PC-9 (cell line): ENCODE measurements around the gene NAGLU.

Source experiments
- CTCF ChIP-seq: fragments of 200-600 bp; sonication (generic); conservative IDR thresholded peaks from 2 replicates; pipeline ENCODE4 v1.6.1; 2017; ENCODE audit warnings: mixed run types, antibody characterized with exemption, mild to moderate bottlenecking, moderate library complexity
- EZH2 ChIP-seq: fragments of 200-600 bp; sonication (generic); IDR thresholded peaks from 2 replicates; pipeline ENCODE4 v1.8.0; 2017; ENCODE audit warnings: antibody characterized with exemption, low read depth

- TF ChIP-seq CTCF (no peak), EZH2 (no peak)
These were observed 25.9 kb downstream of the NAGLU start, which contains the start of gene COASY for GRCh38 chr17:42561897-42562387.
